ENCODE data around the gene ZNF57.
"Not testable (repeated sequence)": the region's sequence is repeated elsewhere in the genome, so short reads cannot be mapped to it uniquely, and the experiment has no call there.

The ZNF57 gene

GRCh38 chr19:2896694-2897093 is 4.0 kb upstream of the ZNF57 start:
- no peak for DNase-seq

DNA sequence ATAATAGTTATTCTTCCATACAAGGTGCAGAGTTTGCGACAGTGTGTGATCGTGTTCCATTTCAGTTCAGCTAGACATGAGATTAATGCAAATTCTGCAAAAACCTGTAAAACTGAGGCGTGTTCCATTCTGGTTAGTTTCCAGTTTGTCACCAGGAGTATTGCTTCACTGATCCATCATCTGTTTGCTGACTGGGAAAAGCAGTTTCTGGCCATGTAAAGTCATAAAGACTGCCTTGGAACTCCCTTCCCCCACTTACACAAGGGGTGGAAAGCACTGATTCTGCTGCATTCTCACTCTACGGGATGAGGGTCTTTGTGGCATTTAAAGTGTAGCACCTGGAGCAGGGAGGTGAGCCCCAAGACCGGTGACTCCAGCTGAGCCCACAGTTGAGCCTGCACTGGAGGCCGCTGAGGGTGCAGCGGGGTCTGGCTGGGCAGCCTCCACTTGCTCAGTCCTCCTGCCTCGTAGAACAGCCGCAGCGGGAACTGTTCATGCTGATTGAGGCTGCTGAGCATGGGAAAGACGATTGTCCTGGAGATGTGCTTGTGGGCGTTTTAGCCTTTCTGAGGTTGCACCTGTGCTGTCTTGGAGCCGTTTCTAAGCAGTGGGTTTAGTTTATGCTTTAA is 2.0 kb downstream of the ZNF57 start:
- no peak for DNase-seq

DNA sequence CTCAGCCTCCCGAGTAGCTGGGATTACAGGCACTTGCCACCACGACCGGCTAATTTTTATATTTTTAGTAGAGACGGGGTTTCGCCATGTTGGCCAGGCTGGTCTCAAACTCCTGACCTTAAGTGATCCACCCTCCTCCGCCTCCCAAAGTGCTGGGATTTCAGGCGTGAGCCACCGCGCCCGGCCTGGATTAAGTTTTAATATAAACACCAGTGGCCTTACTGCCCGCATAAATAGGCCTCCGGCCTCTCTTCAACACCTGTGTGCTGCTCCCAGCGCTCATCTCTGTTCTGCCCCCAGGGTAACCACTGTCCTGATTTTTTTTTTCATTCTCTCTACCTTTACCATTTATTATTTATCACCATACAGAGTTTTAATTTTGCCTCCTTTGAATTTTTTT is 2.6 kb downstream of the ZNF57 start:
- not testable (repeated sequence) for DNase-seq

- no peak for DNase-seq
Measured at GRCh38 chr19:2905918-2906519, 5.3 kb downstream of the ZNF57 start.

- DNase-seq = no peak
Measured at GRCh38 chr19:2906631-2907195, 6.0 kb downstream of the ZNF57 start.

- no peak for DNase-seq
Measured at GRCh38 chr19:2912306-2912705, 11.6 kb downstream of the ZNF57 start.

DNA sequence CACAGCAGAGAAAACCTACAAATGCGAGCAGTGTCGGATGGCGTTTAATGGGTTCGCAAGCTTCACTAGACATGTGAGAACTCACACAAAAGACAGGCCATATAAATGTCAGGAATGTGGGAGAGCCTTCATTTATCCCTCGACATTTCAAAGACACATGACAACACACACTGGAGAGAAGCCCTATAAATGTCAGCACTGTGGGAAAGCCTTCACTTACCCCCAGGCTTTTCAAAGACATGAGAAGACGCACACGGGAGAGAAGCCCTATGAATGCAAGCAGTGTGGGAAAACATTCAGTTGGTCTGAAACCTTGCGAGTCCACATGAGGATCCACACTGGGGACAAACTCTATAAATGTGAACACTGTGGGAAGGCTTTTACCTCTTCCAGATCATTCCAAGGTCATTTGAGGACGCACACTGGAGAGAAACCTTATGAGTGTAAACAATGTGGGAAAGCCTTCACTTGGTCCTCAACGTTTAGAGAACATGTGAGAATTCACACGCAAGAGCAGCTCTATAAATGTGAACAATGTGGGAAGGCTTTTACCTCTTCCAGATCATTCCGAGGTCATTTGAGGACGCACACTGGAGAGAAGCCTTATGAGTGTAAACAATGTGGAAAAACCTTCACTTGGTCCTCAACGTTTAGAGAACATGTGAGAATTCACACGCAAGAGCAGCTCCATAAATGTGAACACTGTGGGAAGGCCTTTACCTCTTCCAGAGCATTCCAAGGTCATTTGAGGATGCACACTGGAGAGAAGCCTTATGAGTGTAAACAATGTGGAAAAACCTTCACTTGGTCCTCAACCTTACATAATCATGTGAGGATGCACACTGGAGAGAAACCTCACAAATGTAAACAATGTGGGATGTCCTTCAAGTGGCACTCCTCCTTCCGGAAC is 16.8 kb downstream of the ZNF57 start:
- no peak for DNase-seq

DNA sequence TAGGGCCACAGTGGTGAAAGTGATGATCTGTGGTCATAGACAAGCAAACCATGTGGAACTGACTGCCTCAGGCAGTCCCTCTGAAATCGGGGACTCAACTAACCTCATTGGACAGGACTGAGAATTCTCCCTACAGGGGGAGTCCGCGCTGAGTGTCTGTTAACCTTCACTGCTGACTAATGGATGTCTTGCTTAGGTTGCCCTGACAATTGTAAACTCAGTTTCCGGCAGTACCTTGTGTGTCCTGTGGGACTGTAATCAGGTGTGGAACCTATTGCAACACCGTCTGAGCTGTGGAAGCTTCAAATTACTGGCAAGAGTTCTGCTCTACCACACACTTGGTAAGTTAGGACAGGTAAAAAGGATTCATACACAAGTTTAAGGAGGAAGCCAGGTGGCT is 22.3 kb downstream of the ZNF57 start:
- DNase-seq = no peak

DNA sequence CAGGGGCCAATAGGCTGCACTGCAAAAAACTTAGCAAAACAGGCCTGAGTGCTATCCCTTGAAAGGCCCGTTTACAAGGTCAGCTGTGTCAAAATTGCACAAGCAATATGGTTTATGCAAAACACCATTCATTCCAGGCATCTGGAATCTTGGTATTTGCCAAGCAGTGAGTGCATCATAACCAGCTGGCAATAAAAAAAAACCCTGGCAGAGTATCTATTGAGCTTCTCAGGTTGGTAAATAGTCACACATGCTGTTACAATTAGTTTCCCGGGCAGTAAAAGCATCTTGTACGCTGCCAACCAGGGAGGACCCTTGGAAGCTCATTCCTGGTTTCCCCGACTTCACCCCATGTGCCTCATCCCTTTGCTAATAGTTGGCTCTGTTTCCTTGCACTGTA is 22.8 kb downstream of the ZNF57 start:
- DNase-seq = no peak

DNA sequence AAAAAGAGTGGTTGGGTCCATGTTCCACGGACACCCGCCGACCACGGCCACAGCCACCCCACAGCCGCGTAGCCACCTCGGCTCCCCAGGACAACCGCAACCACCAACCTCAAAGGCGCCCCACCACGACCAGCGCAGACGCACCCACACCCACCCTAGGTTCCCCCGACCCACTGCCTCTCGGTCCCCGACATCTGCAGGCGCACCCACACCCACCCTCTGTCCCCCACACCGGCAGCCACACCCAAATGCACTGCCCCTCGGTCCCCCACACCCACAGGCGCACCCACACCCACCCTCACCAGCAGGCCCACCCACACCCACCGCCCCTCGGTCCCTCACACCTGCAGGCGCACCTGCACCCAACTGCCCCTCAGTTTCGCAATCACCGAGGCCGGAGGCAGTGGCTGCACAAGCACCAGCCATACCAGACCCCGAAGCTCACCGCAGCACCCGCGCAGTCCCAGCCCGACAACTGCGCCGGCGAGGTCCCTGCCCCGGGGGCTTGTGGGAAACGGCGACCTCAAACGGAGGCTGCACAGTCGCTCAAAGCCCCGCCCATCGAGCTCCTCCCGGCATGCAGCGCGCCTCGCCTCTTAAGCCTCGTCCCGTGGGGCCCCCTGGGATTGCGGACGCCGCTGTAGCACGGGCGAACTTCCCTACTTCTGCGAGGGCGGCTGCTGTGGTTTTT is 25.8 kb downstream of the ZNF57 start:
- no peak for DNase-seq

DNA sequence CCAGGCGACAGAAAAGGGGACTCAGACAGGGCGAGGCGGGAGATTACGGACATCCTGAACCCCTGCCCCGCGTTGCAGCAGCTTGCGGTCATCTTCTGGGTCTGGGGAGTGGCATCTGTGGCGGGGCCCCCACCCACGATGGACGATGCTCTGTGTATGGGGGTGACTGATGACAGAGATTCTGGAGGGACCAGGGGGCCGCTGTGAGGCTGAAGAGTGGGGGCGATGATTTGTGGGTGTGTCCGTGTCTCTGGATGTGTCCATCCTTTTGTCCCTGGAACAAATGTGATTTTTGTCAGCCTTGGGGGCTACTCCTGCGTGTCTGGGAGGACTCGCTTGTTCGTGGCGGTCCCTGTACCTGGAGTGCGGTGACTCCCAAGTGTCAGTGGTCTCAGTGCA is 26.3 kb downstream of the ZNF57 start:
- no peak for DNase-seq

DNA sequence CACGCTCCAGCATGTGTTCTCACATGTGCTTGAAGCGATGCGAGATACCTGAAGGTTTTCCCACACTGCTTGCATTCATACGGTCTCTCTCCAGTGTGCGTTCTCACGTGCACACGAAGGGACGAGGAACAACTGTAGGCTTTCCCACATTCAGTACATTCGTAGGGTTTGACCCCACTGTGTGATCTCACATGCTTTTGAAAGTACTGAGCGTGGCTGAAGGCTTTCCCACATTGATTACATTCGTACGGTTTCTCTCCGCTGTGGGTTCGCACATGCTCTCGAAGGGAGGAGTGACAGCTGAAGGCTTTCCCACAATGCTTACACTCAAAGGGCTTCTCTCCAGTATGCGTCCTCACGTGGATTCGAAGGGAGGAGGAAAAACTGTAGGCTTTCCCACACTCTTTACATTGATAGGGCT is 32.8 kb downstream of the ZNF57 start:
- DNase-seq = no peak

DNA sequence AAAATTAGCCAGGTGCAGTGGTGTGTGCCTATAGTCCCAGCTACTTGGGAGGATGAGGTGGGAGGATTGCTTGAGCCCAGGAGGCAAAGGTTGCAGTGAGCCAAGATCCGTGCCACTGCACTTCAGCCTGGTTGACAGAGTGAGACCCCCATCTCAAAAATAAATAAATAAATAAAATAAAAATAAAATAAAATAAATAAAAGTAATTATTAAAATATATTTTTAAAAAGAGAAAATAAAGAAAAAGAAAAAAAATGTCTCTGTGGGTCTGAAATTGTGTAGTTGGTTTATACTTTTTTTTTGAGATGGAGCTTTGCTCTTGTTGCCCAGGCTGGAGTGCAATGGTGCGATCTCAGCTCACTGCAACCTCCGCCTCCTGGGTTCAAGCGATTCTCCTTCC is 35.1 kb downstream of the ZNF57 start:
- DNase-seq = not testable (repeated sequence)

GRCh38 chr19:2942928-2943640 is 42.4 kb downstream of the ZNF57 start:
- DNase-seq = no peak

DNA sequence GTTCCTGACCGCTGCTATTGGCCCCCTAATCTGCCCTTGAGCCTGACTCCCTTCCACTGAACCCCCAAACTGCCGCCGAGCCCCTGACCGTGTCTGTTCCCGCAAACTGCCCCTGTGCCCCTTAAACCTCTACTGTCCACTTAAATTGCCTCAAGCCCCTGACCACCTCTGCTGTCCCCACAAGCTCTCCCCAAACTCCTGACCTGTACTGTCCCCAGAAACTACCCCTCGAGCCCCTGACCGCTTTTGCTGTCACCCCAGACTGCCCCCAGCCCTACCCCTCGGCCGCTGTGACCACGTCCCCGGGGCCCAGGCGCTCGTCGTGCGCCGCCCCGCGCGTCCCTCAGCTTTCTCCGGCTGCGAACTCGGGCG is 43.7 kb downstream of the ZNF57 start:
- DNase-seq = no peak

DNA sequence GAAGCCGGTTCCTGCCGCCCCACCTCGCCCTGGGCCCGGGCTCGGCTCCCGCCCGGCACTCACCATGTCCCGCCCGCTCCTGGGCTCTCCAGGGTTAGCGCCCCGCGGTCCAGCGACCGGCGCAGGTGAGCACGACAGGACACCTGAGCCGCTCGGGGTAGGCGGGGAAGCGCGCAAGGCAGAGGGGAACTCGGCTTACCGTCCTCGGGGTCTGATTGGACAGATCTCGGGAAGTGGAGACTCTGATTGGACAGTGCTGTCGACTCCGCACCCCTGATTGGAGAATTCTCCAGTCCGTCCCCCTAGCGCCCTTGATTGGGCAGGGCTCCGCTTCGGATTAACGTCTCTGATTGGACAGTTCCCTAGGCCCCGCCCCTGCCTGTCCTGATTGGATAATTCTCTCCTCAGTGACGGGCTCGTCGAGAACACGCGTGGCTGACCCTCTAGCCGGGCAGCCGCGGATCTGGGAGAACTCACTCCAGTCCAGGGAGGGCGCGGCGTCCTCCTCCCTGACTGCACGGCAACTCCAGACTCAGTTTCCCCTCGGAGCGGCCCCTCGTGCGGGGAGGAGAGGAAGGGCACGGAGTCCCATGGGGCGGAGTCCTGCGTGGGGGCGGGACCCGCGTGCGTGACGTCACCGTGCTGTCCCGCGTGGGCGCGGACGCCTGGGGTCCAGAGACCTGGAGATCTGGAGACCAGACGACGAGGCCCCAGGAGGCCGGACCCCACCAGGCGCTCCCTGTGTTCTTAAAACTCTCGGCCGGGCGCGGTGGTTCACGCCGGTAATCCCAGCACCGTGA is 44.2 kb downstream of the ZNF57 start, which contains the start of gene ZNF77:
TSS of gene ZNF77 (minus strand) at position 197 of the 800 bp plus-strand sequence. CDS start at position 66, 131 bp downstream.
- DNase-seq = peak; percentile 99

DNA sequence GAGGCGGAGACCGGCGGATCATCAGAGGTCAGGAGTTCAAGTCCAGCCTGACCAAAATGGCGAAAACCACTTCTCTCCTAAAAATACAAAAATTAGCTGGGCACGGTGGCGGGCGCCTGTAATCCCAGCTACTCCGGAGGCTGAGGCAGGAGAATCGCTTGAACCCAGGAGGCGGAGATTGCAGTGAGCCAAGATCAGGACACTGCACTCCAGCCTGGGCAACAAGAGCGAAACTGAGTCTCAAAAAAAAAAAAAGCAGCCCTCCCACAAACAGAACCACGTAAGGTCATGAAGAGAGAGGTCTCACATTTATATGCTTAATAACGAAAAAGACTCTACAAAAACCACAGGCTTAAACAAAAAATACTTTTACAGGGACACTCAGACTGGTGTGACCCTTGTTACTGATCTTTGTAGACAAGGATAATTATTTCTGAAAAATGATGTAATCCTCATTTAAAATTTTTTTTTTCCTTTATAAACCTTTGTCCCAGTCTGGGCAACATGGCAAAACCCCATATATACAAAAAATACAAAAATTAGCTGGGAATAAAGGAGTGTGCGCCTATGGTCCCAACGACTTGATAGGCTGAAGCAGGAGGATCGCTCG is 45.0 kb downstream of the ZNF57 start:
- no peak for DNase-seq

- DNase-seq = no peak
Measured at GRCh38 chr19:2949939-2950285, 49.2 kb downstream of the ZNF57 start.

- DNase-seq = peak; percentile 100
Measured at GRCh38 chr19:2950286-2951124, 49.8 kb downstream of the ZNF57 start.
